Panc1 (cell line): Measurements from ENCODE around the gene OPN1SW.

Experiments used
- CTCF ChIP-seq: fragments of 450-650 bp; IDR thresholded peaks from 2 replicates; pipeline ENCODE4 v1.5.1; 2017; ENCODE audit warnings: mild to moderate bottlenecking
- POLR2AphosphoS5 ChIP-seq: IDR thresholded peaks from 2 replicates; pipeline ENCODE4 v1.6.1; 2012; ENCODE audit warnings: mild to moderate bottlenecking, low read depth, low read length, moderate library complexity
- REST ChIP-seq, 2 experiments: IDR thresholded peaks; 2 replicates each; pipeline ENCODE4 v1.6.1; 2011 to 2012; ENCODE audit warnings: low read depth in 2 of 2, control low read depth in 1 of 2, low read length in 1 of 2, mild to moderate bottlenecking in 1 of 2, moderate library complexity in 1 of 2; ENCODE audit not compliant: insufficient read depth in 1 of 2
- SIN3A ChIP-seq: IDR thresholded peaks from 2 replicates; pipeline ENCODE4 v1.6.1; 2012; ENCODE audit warnings: low read depth, mild to moderate bottlenecking, low read length, moderate library complexity, borderline replicate concordance; ENCODE audit not compliant: insufficient read depth
- TCF7L2 ChIP-seq: IDR thresholded peaks from 2 replicates; pipeline ENCODE4 v1.6.1; 2011; ENCODE audit warnings: mild to moderate bottlenecking, low read depth, low read length, inconsistent platforms

GRCh38 chr7:128738570-128739047, 37.0 kb downstream of the OPN1SW start:
- TF ChIP-seq POLR2AphosphoS5, result no peak
- no peak for TF ChIP-seq SIN3A
- TF ChIP-seq CTCF, result no peak
- no peak for TF ChIP-seq REST (IDR thresholded peaks at IDR 0.05; ENCODE audit: insufficient read depth in 1 of 2, low read depth in 2 of 2, low read length in 1 of 2)
- no peak for TF ChIP-seq TCF7L2
